Amygdala (tissue), 56 donors: Measurements from ENCODE around the gene SRGAP1.
"Not testable (repeated sequence)": the region's sequence is repeated elsewhere in the genome, so short reads cannot be mapped to it uniquely, and the experiment has no call there.

ENCODE experiments used
- DNase-seq, 56 donors: peaks; one replicate each; lab custom pipeline; 2025; lab: John Stamatoyannopoulos, UW

SRGAP1 gene

GRCh38 chr12:63863658-63864453, 19.4 kb downstream of the SRGAP1 start:
- no peak for DNase-seq

- no peak for DNase-seq
These were observed 19.9 kb downstream of the SRGAP1 start for GRCh38 chr12:63864454-63864706.

- DNase-seq = no peak
These were observed 20.9 kb downstream of the SRGAP1 start for GRCh38 chr12:63865448-63865847.

- DNase-seq = no peak
These were observed 22.6 kb downstream of the SRGAP1 start for GRCh38 chr12:63867053-63867452.

- no peak for DNase-seq
These were observed 25.2 kb downstream of the SRGAP1 start for GRCh38 chr12:63869656-63870055.

- DNase-seq = no peak
These were observed 26.3 kb downstream of the SRGAP1 start for GRCh38 chr12:63870838-63871237.

- DNase-seq = no peak
These were observed 30.5 kb downstream of the SRGAP1 start for GRCh38 chr12:63874897-63875480.

GRCh38 chr12:63875703-63876102, 31.2 kb downstream of the SRGAP1 start:
- DNase-seq = no peak

GRCh38 chr12:63876980-63877379, 32.5 kb downstream of the SRGAP1 start:
- DNase-seq = no peak

GRCh38 chr12:63877693-63878092, 33.2 kb downstream of the SRGAP1 start:
- no peak for DNase-seq

- not testable (repeated sequence) for DNase-seq
These were observed 35.7 kb downstream of the SRGAP1 start for GRCh38 chr12:63880235-63880634.

GRCh38 chr12:63880742-63881263, 36.3 kb downstream of the SRGAP1 start:
- no peak for DNase-seq

GRCh38 chr12:63882844-63883243, 38.3 kb downstream of the SRGAP1 start:
- peak in 5 of 56 donors; percentile 2 to 18 (median 7) for DNase-seq

- no peak for DNase-seq
These were observed 40.9 kb downstream of the SRGAP1 start for GRCh38 chr12:63885401-63885800.

GRCh38 chr12:63888908-63889635, 44.6 kb downstream of the SRGAP1 start:
- DNase-seq = peak in 3 of 56 donors; percentile 5 to 13 (median 8)

GRCh38 chr12:63889721-63890509, 45.4 kb downstream of the SRGAP1 start:
- no peak for DNase-seq

- no peak for DNase-seq
These were observed 48.7 kb downstream of the SRGAP1 start for GRCh38 chr12:63893170-63893569.

GRCh38 chr12:63894132-63894531, 49.6 kb downstream of the SRGAP1 start:
- DNase-seq = no peak

- DNase-seq = no peak
These were observed 51.3 kb downstream of the SRGAP1 start for GRCh38 chr12:63895841-63896240.

GRCh38 chr12:63897931-63898330, 53.4 kb downstream of the SRGAP1 start:
- no peak for DNase-seq
